Mesothelial cell of epicardium (in vitro differentiated cells): ENCODE data around the gene CYP2W1. TPM values are rescaled to one million over a fixed set of nuclear protein-coding genes. Genes with fewer than 3 reads are reported as not detected.

Experiments used
- DNase-seq, 2 experiments: peaks; one replicate each; pipeline ENCODE4 v3.0.0; 2021; ENCODE audit warnings: low spot score in 2 of 2; ENCODE audit not compliant: unreplicated experiment in 2 of 2
- H3K27ac Mint-ChIP-seq: 2 replicates; pipeline ENCODE4 v1.8.0; 2021; ENCODE audit warnings: mixed read lengths
- H3K27me3 Mint-ChIP-seq: 2 replicates; pipeline ENCODE4 v1.8.0; 2021; ENCODE audit warnings: low read depth, mixed read lengths
- H3K36me3 Mint-ChIP-seq: 2 replicates; pipeline ENCODE4 v1.8.0; 2021; ENCODE audit warnings: mixed read lengths
- H3K4me1 Mint-ChIP-seq: 2 replicates; pipeline ENCODE4 v1.8.0; 2021; ENCODE audit warnings: mixed read lengths
- H3K4me3 Mint-ChIP-seq: 2 replicates; pipeline ENCODE4 v1.8.0; 2021; ENCODE audit warnings: mild to moderate bottlenecking, moderate library complexity, mixed read lengths
- H3K9me3 Mint-ChIP-seq: 2 replicates; pipeline ENCODE4 v1.8.0; 2021; ENCODE audit warnings: mixed read lengths
- total RNA-seq: library from RNA; stranded (reverse); gene quantifications from 3 replicates; pipeline ENCODE4 v1.2.1, GENCODE V29; 2021
- TF ChIP-seq, protein P1 (sequence below): fragments of 200-600 bp; sonication (generic); IDR thresholded peaks from one replicate; pipeline ENCODE4 v1.5.0; 2021; ENCODE audit warnings: antibody characterized with exemption; ENCODE audit not compliant: unreplicated experiment

CYP2W1 gene
- total RNA-seq, 1 donor from 2014 or later, result 5.6 TPM

DNA sequence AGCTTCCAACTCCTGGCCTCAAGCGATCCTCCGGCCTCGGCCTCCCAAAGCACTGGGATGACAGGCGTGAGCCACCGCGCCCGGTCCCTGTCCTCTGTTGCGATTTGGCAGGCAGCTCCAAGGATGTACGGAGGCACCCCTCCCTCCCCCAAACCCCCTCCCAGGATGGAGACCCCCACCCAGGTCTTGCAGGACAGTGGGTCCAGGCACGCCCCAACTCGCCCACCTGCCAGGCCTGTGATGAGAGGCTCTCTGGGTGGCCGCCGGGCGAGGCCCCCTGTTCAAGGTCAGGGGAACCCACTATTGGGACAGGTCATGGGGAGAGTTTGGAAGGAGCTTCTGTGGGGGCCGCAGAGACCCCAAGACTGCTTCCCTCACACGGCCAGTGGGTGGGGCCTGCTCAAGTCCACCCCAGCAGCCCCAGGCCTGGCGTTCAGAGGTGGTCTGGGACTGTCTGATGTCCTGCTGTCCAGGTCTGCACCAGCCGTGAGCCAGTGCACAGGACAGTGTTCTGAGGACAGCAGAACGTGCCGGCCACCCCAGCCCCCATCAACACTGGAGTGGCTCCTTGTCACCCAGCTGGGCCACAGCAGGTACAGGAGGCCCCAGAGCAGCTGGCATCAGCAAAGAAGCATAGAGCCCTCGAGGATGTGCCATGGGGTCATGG is 31.0 kb upstream of the CYP2W1 start:
- DNase-seq, result no peak
- H3K27ac Mint-ChIP-seq, result no peak overlapping the region
- peaks cover 39% of the 10 kb centered on the region for H3K27me3 Mint-ChIP-seq
- no peaks in the 10 kb centered on the region for H3K9me3 Mint-ChIP-seq
- H3K4me3 Mint-ChIP-seq, result no peak overlapping the region
- TF ChIP-seq, protein P1, sequence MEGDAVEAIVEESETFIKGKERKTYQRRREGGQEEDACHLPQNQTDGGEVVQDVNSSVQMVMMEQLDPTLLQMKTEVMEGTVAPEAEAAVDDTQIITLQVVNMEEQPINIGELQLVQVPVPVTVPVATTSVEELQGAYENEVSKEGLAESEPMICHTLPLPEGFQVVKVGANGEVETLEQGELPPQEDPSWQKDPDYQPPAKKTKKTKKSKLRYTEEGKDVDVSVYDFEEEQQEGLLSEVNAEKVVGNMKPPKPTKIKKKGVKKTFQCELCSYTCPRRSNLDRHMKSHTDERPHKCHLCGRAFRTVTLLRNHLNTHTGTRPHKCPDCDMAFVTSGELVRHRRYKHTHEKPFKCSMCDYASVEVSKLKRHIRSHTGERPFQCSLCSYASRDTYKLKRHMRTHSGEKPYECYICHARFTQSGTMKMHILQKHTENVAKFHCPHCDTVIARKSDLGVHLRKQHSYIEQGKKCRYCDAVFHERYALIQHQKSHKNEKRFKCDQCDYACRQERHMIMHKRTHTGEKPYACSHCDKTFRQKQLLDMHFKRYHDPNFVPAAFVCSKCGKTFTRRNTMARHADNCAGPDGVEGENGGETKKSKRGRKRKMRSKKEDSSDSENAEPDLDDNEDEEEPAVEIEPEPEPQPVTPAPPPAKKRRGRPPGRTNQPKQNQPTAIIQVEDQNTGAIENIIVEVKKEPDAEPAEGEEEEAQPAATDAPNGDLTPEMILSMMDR, result no peak
- no peaks in the 10 kb centered on the region for H3K36me3 Mint-ChIP-seq
- H3K4me1 Mint-ChIP-seq, result peaks cover 3% of the 10 kb centered on the region

DNA sequence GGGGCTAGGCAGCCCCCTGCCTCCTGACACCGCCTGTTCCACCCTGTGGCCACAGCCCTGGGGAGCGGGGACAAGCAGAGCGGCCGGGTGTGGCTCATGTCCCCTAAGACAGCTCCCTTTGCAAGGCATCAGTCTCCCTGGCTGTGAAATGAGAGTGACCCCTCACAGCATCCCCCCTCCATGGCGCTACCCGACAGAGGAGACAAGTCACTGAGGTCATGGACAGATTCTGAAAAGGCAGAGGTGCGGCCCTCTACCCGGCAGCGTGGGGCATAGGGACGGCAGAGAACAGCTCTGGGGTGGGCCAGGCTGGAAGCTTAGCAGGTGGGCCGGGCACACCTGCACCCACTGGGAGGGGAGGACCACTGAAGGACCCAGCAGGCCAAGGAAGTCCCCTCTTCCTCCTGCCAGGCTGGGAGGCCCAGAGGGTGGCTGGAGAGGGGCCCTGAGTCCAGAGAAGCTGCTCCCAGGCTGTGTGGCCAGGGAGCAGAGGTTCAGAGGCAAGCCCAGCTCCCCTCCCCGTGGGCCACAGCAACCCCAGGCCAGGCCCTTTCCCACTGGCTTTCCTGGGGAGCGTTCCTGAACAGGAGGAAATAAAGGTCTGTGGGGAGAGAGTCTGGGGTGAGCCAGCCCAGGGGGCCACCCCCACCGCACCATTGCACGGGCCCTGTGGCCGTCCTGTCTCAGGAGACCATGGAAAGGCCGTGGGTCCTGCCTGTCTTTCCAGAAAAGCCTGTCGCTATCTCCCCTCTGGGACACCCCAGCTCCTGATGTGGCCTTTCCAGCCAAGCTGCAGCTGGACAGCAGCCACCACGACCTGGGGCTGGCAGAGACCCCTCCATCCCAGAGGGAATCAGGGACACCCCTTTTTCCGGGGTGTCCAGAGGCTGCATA is 30.2 kb upstream of the CYP2W1 start:
- Mint-ChIP-seq H3K4me3 (peak overlapping the region; percentile 51), H3K27me3 (peaks cover 39% of the 10 kb centered on the region), H3K27ac (no peak overlapping the region), H3K9me3 (no peaks in the 10 kb centered on the region), H3K4me1 (peaks cover 3% of the 10 kb centered on the region), H3K36me3 (no peaks in the 10 kb centered on the region)
- no peak for DNase-seq
- TF ChIP-seq, protein P1, result no peak

DNA sequence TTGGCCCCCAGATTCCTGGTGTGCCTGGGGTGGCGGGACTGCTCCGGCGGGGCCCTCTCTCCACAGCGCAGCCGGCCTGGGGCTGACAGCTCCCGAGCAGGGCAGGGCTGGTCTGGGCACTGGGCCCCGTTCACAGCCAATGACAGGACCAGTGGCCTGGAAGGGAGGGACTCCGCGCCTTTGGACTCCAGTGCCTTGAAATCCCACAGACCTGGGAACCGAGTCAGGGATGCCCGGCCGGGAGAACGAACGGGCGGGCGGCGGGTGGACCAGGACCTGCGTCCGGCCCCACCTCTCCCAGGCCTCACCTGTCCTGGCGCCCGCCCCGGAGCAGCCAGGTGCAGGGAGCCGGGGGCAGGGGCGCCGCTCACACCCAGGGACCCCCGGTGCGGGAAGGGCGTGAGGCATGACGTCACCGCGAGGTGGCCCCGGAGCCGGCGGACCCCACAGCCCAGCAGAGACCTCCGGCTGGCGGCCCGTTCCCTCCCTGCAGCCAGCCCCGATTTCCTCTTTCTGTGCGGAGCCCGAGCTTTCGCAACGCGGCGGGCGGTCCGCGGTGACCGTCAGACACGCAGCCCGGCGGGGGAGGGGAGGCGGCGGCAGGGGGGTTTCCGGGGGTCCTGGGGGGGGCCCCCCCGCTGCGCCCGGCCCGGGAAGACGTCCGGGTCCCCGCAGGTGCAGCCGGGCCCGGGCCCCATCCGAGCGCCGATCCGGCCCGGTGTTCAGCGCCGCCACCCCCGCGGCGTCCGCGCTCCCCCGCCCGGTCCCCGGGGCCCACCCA is 29.2 kb upstream of the CYP2W1 start:
- TF ChIP-seq, protein P1, result no peak
- H3K27me3 Mint-ChIP-seq, result peaks cover 39% of the 10 kb centered on the region
- H3K27ac Mint-ChIP-seq, result no peak overlapping the region
- DNase-seq, result no peak
- H3K4me1 Mint-ChIP-seq, result peaks cover 3% of the 10 kb centered on the region
- peak overlapping the region; percentile 51 for H3K4me3 Mint-ChIP-seq
- H3K9me3 Mint-ChIP-seq, result no peaks in the 10 kb centered on the region
- no peaks in the 10 kb centered on the region for H3K36me3 Mint-ChIP-seq

DNA sequence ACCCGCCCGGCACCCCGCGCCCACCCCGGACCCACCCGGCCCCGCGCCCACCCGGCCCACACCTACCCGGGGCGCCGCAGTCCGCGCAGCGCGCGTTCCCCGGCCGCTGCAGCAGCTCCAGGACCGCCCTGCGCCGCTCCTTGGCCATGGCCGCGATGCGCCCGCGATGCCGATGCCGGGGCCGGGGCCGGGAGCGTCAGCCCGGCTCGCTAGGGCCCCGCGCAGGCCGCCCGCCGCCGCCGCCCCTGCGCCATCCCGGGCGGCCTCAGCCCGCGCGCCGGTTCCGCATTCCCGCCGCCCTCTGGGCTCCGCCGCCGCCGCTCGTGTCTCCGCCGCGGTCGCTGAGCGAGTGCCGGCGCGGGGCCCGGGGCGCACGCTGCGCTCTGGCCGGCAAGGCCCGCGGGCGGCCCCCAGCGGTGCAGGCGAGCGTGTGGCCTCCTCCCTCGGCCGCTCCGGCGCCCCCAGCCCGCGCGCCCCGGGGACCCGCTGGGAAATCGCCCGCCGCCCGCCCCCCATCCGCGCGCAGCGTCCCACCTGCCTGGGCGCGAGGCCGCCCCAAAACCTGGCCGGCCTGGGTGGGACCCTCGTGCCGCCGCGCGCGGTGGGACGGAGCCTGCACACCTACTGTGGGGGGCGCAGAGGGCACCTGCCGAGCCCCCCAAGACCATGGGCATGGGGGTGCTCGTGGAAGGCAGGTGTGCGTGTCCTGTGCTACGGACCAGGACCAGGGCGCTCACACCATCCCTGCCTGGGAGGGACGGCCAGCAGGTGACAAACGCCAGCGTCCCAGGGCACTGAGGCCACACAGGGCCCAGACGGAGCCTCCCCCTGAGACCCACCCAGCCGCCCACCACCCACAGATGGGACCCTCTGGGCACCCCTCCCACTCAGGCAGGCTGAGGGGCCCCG is 28.4 kb upstream of the CYP2W1 start, which contains the start of gene ADAP1:
TSS of gene ADAP1 (minus strand) at position 351 of the 909 bp plus-strand sequence. CDS start at position 148, 203 bp downstream.
- peaks cover 42% of the 10 kb centered on the region for H3K27me3 Mint-ChIP-seq
- peak in 1 of 2 experiments; percentile 65 for DNase-seq
- H3K27ac Mint-ChIP-seq, result peak within 1 kb of the TSS; percentile 39
- H3K36me3 Mint-ChIP-seq, result no peaks in the 10 kb centered on the region
- TF ChIP-seq, protein P1, result no peak
- H3K4me3 Mint-ChIP-seq, result peak within 1 kb of the TSS; percentile 66
- peaks cover 3% of the 10 kb centered on the region for H3K4me1 Mint-ChIP-seq
- no peaks in the 10 kb centered on the region for H3K9me3 Mint-ChIP-seq

DNA sequence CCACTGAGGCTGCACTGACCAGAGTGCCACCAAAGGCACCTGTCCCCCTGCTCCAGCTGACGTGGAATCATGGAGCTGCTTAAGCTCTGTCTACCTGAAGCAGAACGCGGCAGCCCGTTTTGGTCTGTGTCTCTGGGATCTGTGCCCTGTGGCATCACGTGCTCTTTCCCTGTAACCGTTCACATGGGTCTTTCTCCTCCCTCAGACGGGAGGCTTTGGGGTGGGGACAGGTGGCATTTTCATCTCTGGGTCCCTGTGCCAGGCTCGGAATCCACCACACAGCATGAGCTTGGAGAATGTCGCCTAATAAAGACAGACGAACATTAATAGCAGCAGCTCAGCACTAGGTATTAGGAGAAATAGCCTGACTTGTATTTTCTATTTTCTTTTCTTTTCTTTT is 26.9 kb upstream of the CYP2W1 start:
- no peaks in the 10 kb centered on the region for H3K36me3 Mint-ChIP-seq
- H3K27me3 Mint-ChIP-seq, result peaks cover 40% of the 10 kb centered on the region
- no peak for DNase-seq
- TF ChIP-seq, protein P1, result no peak
- peaks cover 10% of the 10 kb centered on the region for H3K4me1 Mint-ChIP-seq
- no peak overlapping the region for H3K27ac Mint-ChIP-seq
- H3K9me3 Mint-ChIP-seq, result no peaks in the 10 kb centered on the region
- H3K4me3 Mint-ChIP-seq, result peak overlapping the region; percentile 56
